Renal cortical epithelial cell (primary cell): ENCODE results near the gene CTSF. TPM values are rescaled to one million over a fixed set of nuclear protein-coding genes. Genes with fewer than 3 reads are reported as not detected.

ENCODE experiments used
- DNase-seq: peaks from one replicate; pipeline ENCODE4 v3.0.0-alpha.2; 2011; ENCODE audit warnings: low read depth
- total RNA-seq: library from RNA; depleted of rRNA; stranded (reverse); fragments of >200 nt; gene quantifications from 2 replicates; pipeline ENCODE4 v1.2.3, GENCODE V29; 2014

CTSF gene
- total RNA-seq, 1 donor from 2014 or later = 46.7 TPM

- DNase-seq = no peak
Observed at GRCh38 chr11:66532784-66533183, 35.6 kb downstream of the CTSF start.

GRCh38 chr11:66531841-66532240 lies 36.6 kb downstream of the CTSF start:
- no peak for DNase-seq

- no peak for DNase-seq
Observed at GRCh38 chr11:66530927-66531709, 37.3 kb downstream of the CTSF start.

- no peak for DNase-seq
Observed at GRCh38 chr11:66529655-66530054, 38.8 kb downstream of the CTSF start.

- no peak for DNase-seq
Observed at GRCh38 chr11:66529069-66529468, 39.3 kb downstream of the CTSF start.

GRCh38 chr11:66524304-66525040 lies 43.9 kb downstream of the CTSF start:
- no peak for DNase-seq

GRCh38 chr11:66523611-66524010 lies 44.8 kb downstream of the CTSF start:
- DNase-seq = no peak

Other genes starting within 250 kb of the CTSF start
- gene RIN1, start 232.2 kb downstream of the CTSF start, total RNA-seq = 5.9 and 7.4 TPM in 2 replicates
- gene BRMS1, start 223.5 kb downstream of the CTSF start, total RNA-seq = 50.1 and 74.1 TPM in 2 replicates
- gene B4GAT1, start 221.0 kb downstream of the CTSF start, total RNA-seq = 20.7 and 32.2 TPM in 2 replicates
- 1.4 and 5.3 TPM in 2 replicates for gene SLC29A2, start 196.8 kb downstream of the CTSF start, total RNA-seq
- gene NPAS4, start 147.6 kb downstream of the CTSF start, total RNA-seq = not detected in 2 replicates
- 33.3 and 52.4 TPM in 2 replicates for gene MRPL11, start 129.8 kb downstream of the CTSF start, total RNA-seq
- gene PELI3, start 101.7 kb downstream of the CTSF start, total RNA-seq = 4.9 and 6.7 TPM in 2 replicates
- gene DPP3, start 88.2 kb downstream of the CTSF start, total RNA-seq = 73.6 and 95.2 TPM in 2 replicates
- gene BBS1, start 58.0 kb downstream of the CTSF start, total RNA-seq = 20.7 and 120 TPM in 2 replicates
- 15.4 and 15.5 TPM in 2 replicates for gene ZDHHC24, start 22.6 kb downstream of the CTSF start, total RNA-seq
- gene ACTN3, start 21.7 kb downstream of the CTSF start, total RNA-seq = not detected in 2 replicates
- gene CCDC87, start 24.5 kb upstream of the CTSF start, total RNA-seq = 0.35 and 0.80 TPM in 2 replicates
- gene CCS, start 24.6 kb upstream of the CTSF start, total RNA-seq = 21.0 and 23.8 TPM in 2 replicates
- 17.9 and 36.4 TPM in 2 replicates for gene RBM14, start 48.0 kb upstream of the CTSF start, total RNA-seq
- gene RBM4, start 70.1 kb upstream of the CTSF start, total RNA-seq = 122 and 200 TPM in 2 replicates
- gene RBM4B, start 109.3 kb upstream of the CTSF start, total RNA-seq = 16.1 and 26.7 TPM in 2 replicates
- 88.6 and 208 TPM in 2 replicates for gene SPTBN2, start 160.6 kb upstream of the CTSF start, total RNA-seq